Neutrophil (primary cell): ENCODE results near the gene CD52.

ENCODE experiments used
- H3K27ac ChIP-seq: fragments of 200-600 bp; sonication (generic); 2 replicates; pipeline ENCODE4 v1.5.1; 2016; ENCODE audit warnings: mild to moderate bottlenecking, moderate library complexity
- H3K27me3 ChIP-seq: fragments of 200-600 bp; sonication (generic); 2 replicates; pipeline ENCODE4 v1.6.0; 2016; ENCODE audit warnings: mild to moderate bottlenecking
- H3K36me3 ChIP-seq: fragments of 200-600 bp; sonication (generic); 2 replicates; pipeline ENCODE4 v1.5.1; 2017
- H3K4me1 ChIP-seq, 2 experiments: fragments of 200-600 bp in 1 of 2; sonication (generic) in 1 of 2; 1 replicate in 1 of 2; 2 replicates in 1 of 2; pipeline versions ENCODE4 v1.5.1 to v1.6.1; 2013 to 2016; ENCODE audit warnings: low read depth in 1 of 2, low read length in 1 of 2, mild to moderate bottlenecking in 1 of 2, moderate library complexity in 1 of 2; ENCODE audit not compliant: control insufficient read depth in 1 of 2, insufficient read depth in 1 of 2
- H3K4me3 ChIP-seq, 2 experiments: fragments of 200-600 bp in 1 of 2; sonication (generic) in 1 of 2; 1 replicate in 1 of 2; 2 replicates in 1 of 2; pipeline ENCODE4 v1.5.1; 2013 to 2016; ENCODE audit warnings: low read depth in 1 of 2, low read length in 1 of 2, mild to moderate bottlenecking in 1 of 2, moderate library complexity in 1 of 2
- H3K9me3 ChIP-seq: fragments of 200-600 bp; sonication (generic); 2 replicates; pipeline ENCODE4 v1.5.1; 2016
- TF ChIP-seq, protein P1 (sequence below): fragments of 200-600 bp; sonication (generic); IDR thresholded peaks from 2 replicates; pipeline ENCODE4 v1.5.1; 2016; ENCODE audit warnings: antibody characterized with exemption

Gene CD52

DNA sequence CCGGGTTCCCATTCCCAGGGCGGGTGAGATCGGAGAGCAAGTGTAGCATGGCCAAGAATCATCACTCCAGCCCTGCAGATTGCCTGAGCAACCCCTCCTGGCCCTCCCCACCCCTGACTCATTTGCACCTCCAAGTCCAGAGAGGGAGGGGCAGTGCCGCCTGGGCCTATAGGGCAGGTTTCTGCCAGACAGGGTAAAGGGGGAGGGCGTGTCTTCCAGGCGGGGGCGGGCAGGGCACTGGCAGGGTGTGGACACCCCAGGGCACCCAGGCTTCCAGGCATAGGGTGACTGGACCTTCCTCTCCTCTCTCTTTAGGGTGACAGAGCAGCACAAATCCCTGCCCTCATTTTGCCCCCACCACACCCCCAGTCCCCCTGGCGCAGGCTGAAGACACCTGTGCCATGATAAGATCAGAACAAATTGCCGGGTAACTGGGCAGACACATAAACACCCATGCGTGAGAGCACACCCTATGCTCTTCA lies 39.4 kb downstream of the CD52 start:
- no peaks in the 10 kb centered on the region for H3K36me3 ChIP-seq
- peaks cover 2 to 15% of the 10 kb centered on the region in 2 experiments for H3K4me1 ChIP-seq
- H3K4me3 ChIP-seq = no peak overlapping the region
- TF ChIP-seq, protein P1, sequence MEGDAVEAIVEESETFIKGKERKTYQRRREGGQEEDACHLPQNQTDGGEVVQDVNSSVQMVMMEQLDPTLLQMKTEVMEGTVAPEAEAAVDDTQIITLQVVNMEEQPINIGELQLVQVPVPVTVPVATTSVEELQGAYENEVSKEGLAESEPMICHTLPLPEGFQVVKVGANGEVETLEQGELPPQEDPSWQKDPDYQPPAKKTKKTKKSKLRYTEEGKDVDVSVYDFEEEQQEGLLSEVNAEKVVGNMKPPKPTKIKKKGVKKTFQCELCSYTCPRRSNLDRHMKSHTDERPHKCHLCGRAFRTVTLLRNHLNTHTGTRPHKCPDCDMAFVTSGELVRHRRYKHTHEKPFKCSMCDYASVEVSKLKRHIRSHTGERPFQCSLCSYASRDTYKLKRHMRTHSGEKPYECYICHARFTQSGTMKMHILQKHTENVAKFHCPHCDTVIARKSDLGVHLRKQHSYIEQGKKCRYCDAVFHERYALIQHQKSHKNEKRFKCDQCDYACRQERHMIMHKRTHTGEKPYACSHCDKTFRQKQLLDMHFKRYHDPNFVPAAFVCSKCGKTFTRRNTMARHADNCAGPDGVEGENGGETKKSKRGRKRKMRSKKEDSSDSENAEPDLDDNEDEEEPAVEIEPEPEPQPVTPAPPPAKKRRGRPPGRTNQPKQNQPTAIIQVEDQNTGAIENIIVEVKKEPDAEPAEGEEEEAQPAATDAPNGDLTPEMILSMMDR = no peak
- H3K27ac ChIP-seq = no peak overlapping the region
- H3K9me3 ChIP-seq = no peaks in the 10 kb centered on the region
- peaks cover 70% of the 10 kb centered on the region for H3K27me3 ChIP-seq

DNA sequence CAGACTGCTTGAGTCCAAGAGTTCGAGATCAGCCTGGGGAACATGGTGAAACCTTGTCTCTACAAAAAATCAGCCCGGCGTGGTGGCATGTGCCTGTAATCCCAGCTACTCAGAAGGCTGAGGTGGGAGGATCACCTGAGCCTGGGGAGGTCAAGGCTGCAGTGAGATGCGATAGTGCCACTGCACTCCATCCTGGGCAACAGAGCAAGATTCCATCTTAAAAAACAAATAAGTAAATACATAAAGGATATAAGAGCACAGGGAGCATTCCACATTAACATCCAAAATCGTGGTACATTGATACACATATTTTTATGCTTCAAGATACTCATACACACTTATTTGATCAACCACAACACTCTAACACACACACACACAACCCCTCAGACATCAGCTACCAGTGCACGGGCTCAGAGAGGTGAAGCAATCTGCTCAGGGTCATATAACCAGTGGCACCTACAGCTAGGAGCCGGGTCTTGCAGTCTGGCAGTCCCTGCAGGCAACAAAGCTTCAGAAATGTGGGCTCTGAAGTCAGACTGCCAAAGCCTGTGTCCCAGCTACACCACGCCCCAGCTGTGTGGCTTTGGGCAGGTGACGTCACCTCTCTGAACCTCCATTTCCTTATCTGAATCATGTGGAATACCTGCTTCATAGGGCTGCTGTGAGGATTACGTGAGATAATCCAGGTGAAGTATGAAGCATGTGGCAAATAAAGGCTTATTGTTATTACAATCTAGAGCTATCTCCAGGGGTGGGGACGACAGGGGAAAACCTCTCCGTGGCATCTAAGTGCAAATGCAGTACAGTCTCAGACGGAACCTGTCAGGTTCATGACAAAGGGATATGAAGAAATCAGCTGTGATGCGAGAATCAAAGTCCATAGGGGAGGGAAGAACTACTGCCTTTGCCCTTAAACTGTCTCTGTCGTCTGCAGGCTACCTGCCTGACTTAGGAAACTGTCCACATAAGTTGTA lies 40.9 kb downstream of the CD52 start:
- Histone ChIP-seq H3K9me3 (no peaks in the 10 kb centered on the region), H3K4me1 (peaks cover 2 to 15% of the 10 kb centered on the region in 2 experiments), H3K4me3 (no peak overlapping the region), H3K27me3 (peaks cover 83% of the 10 kb centered on the region), H3K36me3 (no peaks in the 10 kb centered on the region), H3K27ac (no peak overlapping the region)
- TF ChIP-seq, protein P1 = no peak

DNA sequence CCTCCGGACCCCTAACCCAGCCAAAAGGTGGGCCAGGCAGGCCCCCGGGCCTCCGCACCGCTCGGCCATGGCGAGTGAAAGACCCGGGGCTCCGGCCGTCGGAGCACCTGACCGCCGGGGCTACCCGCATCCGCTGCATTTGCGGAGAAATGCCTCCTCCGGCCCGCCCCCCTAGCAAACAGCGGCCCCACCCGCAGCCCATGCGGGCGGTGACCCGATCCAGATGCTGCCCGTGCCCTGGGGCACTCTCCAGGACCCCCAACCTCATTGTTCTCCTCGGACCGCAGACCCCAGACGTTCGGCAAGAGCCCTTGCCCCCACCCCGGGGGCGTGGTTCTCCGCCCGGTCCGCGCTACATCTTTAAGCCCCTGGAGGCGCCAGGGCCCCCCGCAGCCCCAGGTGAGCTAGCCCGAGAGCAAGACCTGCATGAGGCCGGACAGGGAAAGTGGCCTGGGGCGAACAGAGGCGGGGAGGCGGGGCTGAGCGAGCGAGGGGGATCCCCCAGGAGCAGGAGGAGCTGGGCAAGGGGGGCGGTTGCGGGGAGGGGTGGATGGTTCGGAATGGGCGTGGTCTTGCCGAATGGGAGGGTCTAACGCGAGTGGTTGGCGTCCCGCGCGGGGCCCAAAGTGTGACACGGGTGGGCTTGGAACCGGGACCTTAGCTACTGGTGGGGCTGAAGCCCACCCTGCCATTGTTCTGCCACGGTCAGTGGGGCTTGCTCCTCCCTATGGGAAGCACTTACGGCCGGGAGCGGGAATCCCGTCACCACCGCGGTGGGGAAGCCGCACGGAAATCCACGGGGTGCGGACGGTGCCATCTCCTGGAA lies 42.4 kb downstream of the CD52 start:
- TF ChIP-seq, protein P1 = no peak
- no peaks in the 10 kb centered on the region for H3K36me3 ChIP-seq
- no peaks in the 10 kb centered on the region for H3K9me3 ChIP-seq
- peaks cover 95% of the 10 kb centered on the region for H3K27me3 ChIP-seq
- H3K27ac ChIP-seq = no peak overlapping the region
- H3K4me3 ChIP-seq = no peak overlapping the region
- peaks cover 2 to 15% of the 10 kb centered on the region in 2 experiments for H3K4me1 ChIP-seq

DNA sequence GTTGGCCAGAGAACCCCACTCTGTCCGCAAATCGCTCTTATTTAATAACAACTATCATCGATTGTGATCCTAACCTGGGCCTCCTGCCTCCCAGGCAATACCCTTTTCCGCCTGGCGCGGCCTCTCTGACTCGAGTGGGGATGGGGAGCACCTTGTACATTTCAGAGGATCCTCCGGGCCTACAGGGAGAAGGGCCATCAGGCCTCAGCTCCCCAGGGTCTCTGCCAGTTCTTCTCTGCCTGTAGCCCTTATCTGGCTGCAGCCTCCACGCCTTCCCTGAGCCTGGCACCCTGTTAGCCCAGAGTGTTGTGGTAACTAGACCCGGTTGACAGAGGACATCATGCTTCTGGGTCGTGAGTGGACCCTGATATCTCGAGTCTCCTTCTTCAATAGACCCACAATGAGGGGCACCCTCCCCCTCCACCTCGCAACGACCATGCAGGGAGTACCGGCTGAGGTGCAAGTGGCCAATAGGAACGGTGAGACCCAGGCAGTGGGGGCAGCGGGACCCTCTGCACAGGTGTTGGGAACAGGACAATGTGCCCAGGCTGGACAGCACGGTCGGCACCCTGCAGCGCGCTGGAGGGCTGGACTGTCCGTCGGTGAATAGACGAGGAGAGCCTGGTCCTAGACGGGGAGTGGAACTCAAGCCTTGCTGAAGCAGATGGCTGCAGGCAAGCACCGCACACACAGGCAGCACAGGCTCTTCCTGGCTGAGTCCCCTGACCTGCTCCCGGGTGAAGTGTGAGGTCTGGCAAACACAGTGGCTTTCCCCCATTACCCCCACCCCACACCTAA lies 43.2 kb downstream of the CD52 start:
- Histone ChIP-seq H3K9me3 (no peaks in the 10 kb centered on the region), H3K27me3 (peaks cover 97% of the 10 kb centered on the region), H3K4me1 (peaks cover 2 to 15% of the 10 kb centered on the region in 2 experiments), H3K27ac (no peak overlapping the region), H3K4me3 (no peak overlapping the region), H3K36me3 (no peaks in the 10 kb centered on the region)
- TF ChIP-seq, protein P1 = no peak

DNA sequence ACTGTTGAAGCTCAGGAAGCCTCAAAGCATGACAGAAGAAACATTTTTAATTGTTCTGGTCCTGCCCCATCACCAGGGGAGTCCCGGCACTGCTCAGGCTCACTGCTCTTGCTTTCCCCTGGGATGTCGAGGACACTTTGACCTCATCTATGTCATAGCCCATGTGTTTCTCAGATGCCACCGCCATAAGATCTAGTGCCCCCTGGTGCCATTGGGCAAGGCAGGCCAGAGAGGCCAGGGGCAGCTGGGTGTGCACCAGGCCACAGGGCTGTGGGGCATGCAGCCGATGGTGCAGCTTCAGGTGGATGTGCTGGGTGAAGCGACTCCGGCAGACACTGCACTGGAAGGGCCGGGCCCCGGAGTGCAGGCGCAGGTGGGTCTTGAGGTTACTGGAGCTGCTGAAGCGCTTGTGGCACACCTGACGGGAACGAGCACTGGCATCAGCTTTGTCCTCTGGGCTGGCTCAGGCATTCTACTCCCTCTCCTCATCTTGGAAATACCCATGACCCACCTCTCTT lies 43.9 kb downstream of the CD52 start:
- TF ChIP-seq, protein P1 = no peak
- Histone ChIP-seq H3K4me3 (no peak overlapping the region), H3K27ac (no peak overlapping the region), H3K4me1 (peaks cover 2 to 15% of the 10 kb centered on the region in 2 experiments), H3K36me3 (no peaks in the 10 kb centered on the region), H3K9me3 (no peaks in the 10 kb centered on the region), H3K27me3 (peaks cover 91% of the 10 kb centered on the region)
